GM12878 (cell line): ENCODE data around the gene GFPT1. TPM values are rescaled to one million over a fixed set of nuclear protein-coding genes. Genes with fewer than 3 reads are reported as not detected.

Experiments used
- ATAC-seq: fragments of 200-7000 bp; cut with Tn5 transposase; 3 replicates; pipeline ENCODE4 v1.9.1; 2020; ENCODE audit warnings: mild to moderate bottlenecking, moderate library complexity
- BruUV-seq: library from RNA; stranded (reverse); fragments of 400-500 nt; replicated peaks from 2 replicates; lab custom pipeline; 2021; lab: Mats Ljungman, UMichigan
- CTCF ChIA-PET: fragments of 300-600 bp; sonication (Branson Sonifier 250); formaldehyde crosslinking; extraction: SDS; loops from one replicate; lab custom pipeline; 2021; ENCODE audit warnings: inconsistent platforms; lab: Yijun Ruan, JAX
- POLR2A ChIA-PET: fragments of 350-600 bp; formaldehyde crosslinking; extraction: SDS; loops from one replicate; lab custom pipeline; 2021; ENCODE audit warnings: inconsistent platforms; lab: Charles Lee
- RAD21 ChIA-PET: fragments of 300-600 bp; sonication (Branson Sonifier 250); formaldehyde crosslinking; loops from one replicate; lab custom pipeline; 2023; ENCODE audit warnings: antibody characterized with exemption; ENCODE audit not compliant: unreplicated experiment; lab: Charles Lee
- SMC1A ChIA-PET: fragments of 300-600 bp; sonication (Branson Sonifier 250); formaldehyde crosslinking; loops from one replicate; lab custom pipeline; 2023; ENCODE audit not compliant: unreplicated experiment, uncharacterized antibody; lab: Charles Lee
- DNase-seq: peaks from one replicate; pipeline ENCODE4 v3.0.0-alpha.2; 2011; ENCODE audit warnings: low read depth, low spot score
- FAIRE-seq: peaks from 3 replicates; lab custom pipeline; 2011; peaks lifted over from hg19 to GRCh38; lab: Jason Lieb, UNC
- H2AFZ ChIP-seq: 2 replicates; pipeline ENCODE4 v1.6.0; 2011; ENCODE audit warnings: low read depth, low read length, control low read depth; ENCODE audit not compliant: control insufficient read depth
- H3K27ac ChIP-seq: 2 replicates; pipeline ENCODE4 v1.5.1; 2011; ENCODE audit warnings: control low read depth; ENCODE audit not compliant: control insufficient read depth, insufficient read depth
- H3K27me3 ChIP-seq, 2 experiments: replicated peaks in 1 of 2; 2 replicates each; pipeline versions ENCODE4 v1.6.0 to v1.6.1; 2011; ENCODE audit warnings: low read length in 1 of 2; ENCODE audit not compliant: control insufficient read depth in 2 of 2, insufficient read depth in 2 of 2
- H3K36me3 ChIP-seq, 2 experiments: 2 replicates each; pipeline ENCODE4 v1.5.1; 2011; ENCODE audit warnings: low read length in 1 of 2; ENCODE audit not compliant: control insufficient read depth in 2 of 2, insufficient read depth in 2 of 2
- H3K4me1 ChIP-seq: 2 replicates; pipeline ENCODE4 v1.6.1; 2011; ENCODE audit warnings: mild to moderate bottlenecking, low read length, moderate library complexity, mixed read lengths; ENCODE audit not compliant: control insufficient read depth, insufficient read depth
- H3K4me2 ChIP-seq: 2 replicates; pipeline ENCODE4 v1.6.0; 2011; ENCODE audit warnings: control low read depth; ENCODE audit not compliant: control insufficient read depth, insufficient read depth
- H3K4me3 ChIP-seq: fragments of 200-600 bp; sonication (generic); 2 replicates; pipeline ENCODE4 v1.5.1; 2016
- H3K79me2 ChIP-seq: 2 replicates; pipeline ENCODE4 v1.6.0; 2011; ENCODE audit warnings: low read length; ENCODE audit not compliant: control insufficient read depth, insufficient read depth
- H3K9ac ChIP-seq: 2 replicates; pipeline ENCODE4 v1.8.0; 2011; ENCODE audit warnings: low read length, control low read depth, mixed read lengths; ENCODE audit not compliant: control insufficient read depth, insufficient read depth
- H3K9me3 ChIP-seq: replicated peaks from 3 replicates; pipeline ENCODE4 v1.5.1; 2011; ENCODE audit warnings: mild to moderate bottlenecking, low read length; ENCODE audit not compliant: control insufficient read depth, insufficient read depth
- H4K20me1 ChIP-seq: 2 replicates; pipeline ENCODE4 v1.6.0; 2011; ENCODE audit not compliant: control insufficient read depth, insufficient read depth
- POLR2AphosphoS5 ChIP-seq: IDR thresholded peaks from 2 replicates; pipeline ENCODE4 v1.6.1; 2011; ENCODE audit warnings: mild to moderate bottlenecking, low read length, inconsistent platforms
- ZNF217 ChIP-seq: fragments of 450-650 bp; IDR thresholded peaks from 2 replicates; pipeline ENCODE4 v1.6.1; 2017; ENCODE audit warnings: antibody characterized with exemption, mild to moderate bottlenecking
- WGBS: methylation state at CpG from one replicate; pipeline ENCODE4 v1.1.6; 2016; ENCODE audit warnings: low lambda C conversion rate; ENCODE audit not compliant: insufficient replicate concordance, insufficient coverage; ENCODE audit errors: missing lambda C conversion rate; 5-methylcytosine and 5-hydroxymethylcytosine counted together
- in situ Hi-C: fragments of 300-500 bp; cut with MboI; formaldehyde crosslinking; loops from 9 replicates; pipeline ENCODE4 v1.14.3; 2018; ENCODE audit warnings: mixed read lengths
- intact Hi-C: fragments of 100-400 bp; cut with micrococcal nuclease; formaldehyde crosslinking; loops from one replicate; pipeline ENCODE4 v1.14.2; 2022; ENCODE audit not compliant: unreplicated experiment
- polyA plus RNA-seq, 11 experiments: library from polyadenylated mRNA; depleted of rRNA in 4 of 11; unstranded in 6 of 11; stranded (reverse) in 5 of 11; fragments of >200 nt; fragmentation: Nextera tagmentation in 4 of 11; fragmentation: Illumina TruSeq in 1 of 11; extraction: Ambion mirVana in 4 of 11; extraction: Trizol in 1 of 11; gene quantifications; 1 replicate in 1 of 11; 2 replicates in 10 of 11; pipeline versions ENCODE4 v1.2.1 to v1.2.3, GENCODE V29; 2011 to 2016; ENCODE audit warnings: inconsistent platforms in 2 of 11, missing spikeins in 2 of 11, low read depth in 1 of 11
- total RNA-seq, 4 experiments: library from RNA; depleted of rRNA in 3 of 4; stranded (reverse); fragments of >200 nt in 3 of 4; fragmentation: Illumina TruSeq in 1 of 4; extraction: Trizol in 1 of 4; gene quantifications; 2 replicates each; pipeline versions ENCODE4 v1.2.1 to v1.2.3, GENCODE V29; 2013 to 2021
- TF ChIP-seq, protein P1 (sequence below): fragments of 450-650 bp; IDR thresholded peaks from 2 replicates; pipeline ENCODE4 v1.6.1; 2016; ENCODE audit warnings: mild to moderate bottlenecking
- TF ChIP-seq, protein P2 (sequence below): IDR thresholded peaks from 2 replicates; pipeline ENCODE4 v1.6.1; 2012; ENCODE audit warnings: improper control_type of control experiment, low read depth, low read length; ENCODE audit not compliant: insufficient replicate concordance

Gene GFPT1
- total and polyA plus RNA-seq, 10 of the 15 experiments (the other 5 are each of a cell fraction or from before 2014, with no cell fraction given) = 10.1 to 95.2 (median 24.5) TPM

DNA sequence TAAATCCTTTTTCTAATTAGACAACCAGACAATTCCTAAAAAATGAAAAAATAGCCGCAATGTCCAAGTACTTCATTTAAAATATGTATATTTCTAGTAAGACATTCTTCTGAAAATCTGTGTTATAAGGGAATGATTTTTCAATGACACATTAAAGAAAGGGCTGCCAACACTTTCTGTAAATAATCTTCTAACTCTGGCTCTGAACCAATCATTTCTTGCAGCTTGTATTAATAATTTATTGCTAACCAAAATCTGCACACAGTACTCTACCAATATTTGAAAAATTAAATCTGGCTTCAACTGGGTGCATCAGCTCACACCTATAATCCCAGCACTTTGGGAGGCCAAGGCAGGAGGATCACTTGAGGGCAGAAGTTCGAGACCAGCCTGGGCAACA lies 42.0 kb upstream of the GFPT1 start (continued):
- TF ChIP-seq, protein P1, sequence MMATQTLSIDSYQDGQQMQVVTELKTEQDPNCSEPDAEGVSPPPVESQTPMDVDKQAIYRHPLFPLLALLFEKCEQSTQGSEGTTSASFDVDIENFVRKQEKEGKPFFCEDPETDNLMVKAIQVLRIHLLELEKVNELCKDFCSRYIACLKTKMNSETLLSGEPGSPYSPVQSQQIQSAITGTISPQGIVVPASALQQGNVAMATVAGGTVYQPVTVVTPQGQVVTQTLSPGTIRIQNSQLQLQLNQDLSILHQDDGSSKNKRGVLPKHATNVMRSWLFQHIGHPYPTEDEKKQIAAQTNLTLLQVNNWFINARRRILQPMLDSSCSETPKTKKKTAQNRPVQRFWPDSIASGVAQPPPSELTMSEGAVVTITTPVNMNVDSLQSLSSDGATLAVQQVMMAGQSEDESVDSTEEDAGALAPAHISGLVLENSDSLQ = no peak
- TF ChIP-seq POLR2AphosphoS5 = no peak
- TF ChIP-seq, protein P2, sequence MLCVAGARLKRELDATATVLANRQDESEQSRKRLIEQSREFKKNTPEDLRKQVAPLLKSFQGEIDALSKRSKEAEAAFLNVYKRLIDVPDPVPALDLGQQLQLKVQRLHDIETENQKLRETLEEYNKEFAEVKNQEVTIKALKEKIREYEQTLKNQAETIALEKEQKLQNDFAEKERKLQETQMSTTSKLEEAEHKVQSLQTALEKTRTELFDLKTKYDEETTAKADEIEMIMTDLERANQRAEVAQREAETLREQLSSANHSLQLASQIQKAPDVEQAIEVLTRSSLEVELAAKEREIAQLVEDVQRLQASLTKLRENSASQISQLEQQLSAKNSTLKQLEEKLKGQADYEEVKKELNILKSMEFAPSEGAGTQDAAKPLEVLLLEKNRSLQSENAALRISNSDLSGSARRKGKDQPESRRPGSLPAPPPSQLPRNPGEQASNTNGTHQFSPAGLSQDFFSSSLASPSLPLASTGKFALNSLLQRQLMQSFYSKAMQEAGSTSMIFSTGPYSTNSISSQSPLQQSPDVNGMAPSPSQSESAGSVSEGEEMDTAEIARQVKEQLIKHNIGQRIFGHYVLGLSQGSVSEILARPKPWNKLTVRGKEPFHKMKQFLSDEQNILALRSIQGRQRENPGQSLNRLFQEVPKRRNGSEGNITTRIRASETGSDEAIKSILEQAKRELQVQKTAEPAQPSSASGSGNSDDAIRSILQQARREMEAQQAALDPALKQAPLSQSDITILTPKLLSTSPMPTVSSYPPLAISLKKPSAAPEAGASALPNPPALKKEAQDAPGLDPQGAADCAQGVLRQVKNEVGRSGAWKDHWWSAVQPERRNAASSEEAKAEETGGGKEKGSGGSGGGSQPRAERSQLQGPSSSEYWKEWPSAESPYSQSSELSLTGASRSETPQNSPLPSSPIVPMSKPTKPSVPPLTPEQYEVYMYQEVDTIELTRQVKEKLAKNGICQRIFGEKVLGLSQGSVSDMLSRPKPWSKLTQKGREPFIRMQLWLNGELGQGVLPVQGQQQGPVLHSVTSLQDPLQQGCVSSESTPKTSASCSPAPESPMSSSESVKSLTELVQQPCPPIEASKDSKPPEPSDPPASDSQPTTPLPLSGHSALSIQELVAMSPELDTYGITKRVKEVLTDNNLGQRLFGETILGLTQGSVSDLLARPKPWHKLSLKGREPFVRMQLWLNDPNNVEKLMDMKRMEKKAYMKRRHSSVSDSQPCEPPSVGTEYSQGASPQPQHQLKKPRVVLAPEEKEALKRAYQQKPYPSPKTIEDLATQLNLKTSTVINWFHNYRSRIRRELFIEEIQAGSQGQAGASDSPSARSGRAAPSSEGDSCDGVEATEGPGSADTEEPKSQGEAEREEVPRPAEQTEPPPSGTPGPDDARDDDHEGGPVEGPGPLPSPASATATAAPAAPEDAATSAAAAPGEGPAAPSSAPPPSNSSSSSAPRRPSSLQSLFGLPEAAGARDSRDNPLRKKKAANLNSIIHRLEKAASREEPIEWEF = no peak

DNA sequence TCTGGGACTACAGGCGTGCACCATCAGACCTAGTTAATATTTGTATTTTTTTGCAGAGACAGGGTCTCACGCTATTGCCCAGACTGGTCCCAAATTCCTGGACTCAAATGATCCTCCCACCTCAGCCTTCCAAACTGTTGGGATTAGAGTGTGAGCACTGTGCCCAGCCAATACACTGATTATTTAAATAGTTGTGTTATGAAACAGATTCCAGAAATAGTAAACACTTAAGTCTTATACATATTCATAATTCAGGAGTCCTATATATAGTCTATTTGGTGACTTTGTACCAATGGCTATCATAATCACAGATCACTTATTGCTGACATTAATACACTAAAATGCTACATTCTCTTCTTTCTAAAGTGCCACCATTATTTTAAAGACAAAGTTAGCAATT lies 37.4 kb upstream of the GFPT1 start:
- in situ Hi-C loops (no loop called here), intact Hi-C loops (no loop called here)
- Histone ChIP-seq H3K36me3 (no peaks in the 10 kb centered on the region; a peak in 2 of 4 replicates), H3K9me3 (no peaks in the 10 kb centered on the region), H3K79me2 (no peaks in the 10 kb centered on the region), H2AFZ (no peak overlapping the region), H3K4me2 (no peak overlapping the region), H3K9ac (no peak overlapping the region), H4K20me1 (no peaks in the 10 kb centered on the region), H3K4me3 (no peak overlapping the region), H3K27ac (no peak overlapping the region), H3K4me1 (peaks cover 3% of the 10 kb centered on the region; the same call in 1 of the 2 replicates), H3K27me3 (no peaks in the 10 kb centered on the region)
- no TSS peak for BruUV-seq
- ChIA-PET SMC1A (no interaction called here), POLR2A (no interaction called here), CTCF (interaction anchor here (1.7 kb wide), 1 partner anchor 12 kb away, joined by 6 read pairs; the partner anchor contains the start of gene NFU1), RAD21 (no interaction called here)
- FAIRE-seq (peak; percentile 71), ATAC-seq (no peak), DNase-seq (no peak)
- WGBS = 100% methylated on average over 2 of the region's 2 CpGs
- no peak for TF ChIP-seq ZNF217
